BLaER1 treated with 17β-estradiol and CSF1 and Interleukin-3, amounts not matched to agents 10 nM and 100 nM (cell line): Measurements from ENCODE around the gene ZNF423.

Experiments
- H3K27ac ChIP-seq, 11 experiments: shearing (Covaris generic); formaldehyde crosslinking; 2 replicates each; pipeline ENCODE4 v1.8.1; 2022
- H3K27me3 ChIP-seq, 11 experiments: shearing (Covaris generic); formaldehyde crosslinking; 2 replicates each; pipeline ENCODE4 v1.8.1; 2022
- H3K36me3 ChIP-seq, 11 experiments: shearing (Covaris generic); formaldehyde crosslinking; 2 replicates each; pipeline ENCODE4 v1.8.1; 2022
- H3K4me1 ChIP-seq, 10 experiments: shearing (Covaris generic); formaldehyde crosslinking; 2 replicates each; pipeline ENCODE4 v1.8.1; 2022
- H3K4me2 ChIP-seq, 11 experiments: shearing (Covaris generic); formaldehyde crosslinking; 2 replicates each; pipeline ENCODE4 v1.8.1; 2022
- H3K4me3 ChIP-seq, 10 experiments: shearing (Covaris generic); formaldehyde crosslinking; 2 replicates each; pipeline ENCODE4 v1.8.1; 2022
- H3K9ac ChIP-seq, 11 experiments: shearing (Covaris generic); formaldehyde crosslinking; 2 replicates each; pipeline ENCODE4 v1.8.1; 2022
- H3K9me3 ChIP-seq, 11 experiments: shearing (Covaris generic); formaldehyde crosslinking; replicated peaks in 1 of 11; 2 replicates each; pipeline ENCODE4 v1.8.1; 2022
- H4K20me1 ChIP-seq, 11 experiments: shearing (Covaris generic); formaldehyde crosslinking; 2 replicates each; pipeline ENCODE4 v1.8.1; 2022
- Cebpa-rat ChIP-seq, 11 experiments: shearing (Covaris generic); IDR thresholded peaks; 2 replicates each; pipeline ENCODE4 v1.8.1; 2022

ZNF423 gene

GRCh38 chr16:49786926-49787557, 68.9 kb downstream of the ZNF423 start:
- Histone ChIP-seq H3K4me3 (no peak overlapping the region), H3K36me3 (peaks cover 0 to 6% (median 0%) of the 10 kb centered on the region in 11 experiments; a peak in 4 of 22 replicates), H3K27ac (no peak overlapping the region), H3K4me2 (no peak overlapping the region), H3K9me3 (no peaks in the 10 kb centered on the region), H3K4me1 (peaks cover 0 to 11% (median 1%) of the 10 kb centered on the region in 10 experiments; a peak in 14 of 20 replicates), H3K27me3 (no peaks in the 10 kb centered on the region), H4K20me1 (no peaks in the 10 kb centered on the region; a peak in 3 of 22 replicates), H3K9ac (no peak overlapping the region; a peak in 1 of 22 replicates)
- no peak for TF ChIP-seq Cebpa-rat (IDR thresholded peaks at IDR 0.05)

GRCh38 chr16:49785970-49786369, 69.9 kb downstream of the ZNF423 start:
- Histone ChIP-seq H4K20me1 (peaks cover 0 to 5% (median 0%) of the 10 kb centered on the region in 11 experiments; a peak in 3 of 22 replicates), H3K9ac (no peak overlapping the region), H3K9me3 (no peaks in the 10 kb centered on the region), H3K4me1 (peaks cover 0 to 7% (median 0%) of the 10 kb centered on the region in 10 experiments; a peak in 5 of 20 replicates), H3K36me3 (peaks cover 0 to 6% (median 0%) of the 10 kb centered on the region in 11 experiments; a peak in 4 of 22 replicates), H3K4me2 (no peak overlapping the region), H3K27ac (no peak overlapping the region), H3K4me3 (no peak overlapping the region), H3K27me3 (no peaks in the 10 kb centered on the region)
- TF ChIP-seq Cebpa-rat (IDR thresholded peaks at IDR 0.05): no peak

- no peak for TF ChIP-seq Cebpa-rat (IDR thresholded peaks at IDR 0.05)
- Histone ChIP-seq H3K36me3 (peaks cover 0 to 4% (median 0%) of the 10 kb centered on the region in 11 experiments; a peak in 3 of 22 replicates), H3K27me3 (no peaks in the 10 kb centered on the region), H3K4me1 (peaks cover 0 to 41% (median 32%) of the 10 kb centered on the region in 10 experiments; a peak in 17 of 20 replicates), H4K20me1 (peaks cover 0 to 15% (median 5%) of the 10 kb centered on the region in 11 experiments; a peak in 5 of 22 replicates), H3K27ac (no peak overlapping the region), H3K9ac (no peak overlapping the region), H3K9me3 (no peaks in the 10 kb centered on the region), H3K4me3 (no peak overlapping the region), H3K4me2 (no peak overlapping the region)
Measured at GRCh38 chr16:49782405-49782804, 73.5 kb downstream of the ZNF423 start.

GRCh38 chr16:49781401-49781800, 74.5 kb downstream of the ZNF423 start:
- H3K9me3 ChIP-seq: no peaks in the 10 kb centered on the region
- no peaks in the 10 kb centered on the region for H3K27me3 ChIP-seq
- H3K4me3 ChIP-seq: no peak overlapping the region
- no peak overlapping the region for H3K4me2 ChIP-seq
- no peak overlapping the region for H3K9ac ChIP-seq
- peaks cover 0 to 22% (median 5%) of the 10 kb centered on the region in 11 experiments; a peak in 6 of 22 replicates for H4K20me1 ChIP-seq
- H3K27ac ChIP-seq: no peak overlapping the region
- TF ChIP-seq Cebpa-rat (IDR thresholded peaks at IDR 0.05): no peak
- H3K4me1 ChIP-seq: peaks cover 0 to 50% (median 41%) of the 10 kb centered on the region in 10 experiments; a peak in 17 of 20 replicates
- H3K36me3 ChIP-seq: peaks cover 0 to 4% (median 0%) of the 10 kb centered on the region in 11 experiments; a peak in 3 of 22 replicates

- Histone ChIP-seq H3K27me3 (no peaks in the 10 kb centered on the region), H3K4me1 (peaks cover 0 to 60% (median 49%) of the 10 kb centered on the region in 10 experiments; a peak in 17 of 20 replicates), H3K9ac (no peak overlapping the region), H3K4me2 (peak overlapping the region in 9 of 11 experiments; percentile 15 to 68 (median 57); a peak in 17 of 22 replicates), H3K27ac (no peak overlapping the region), H3K9me3 (no peaks in the 10 kb centered on the region), H3K36me3 (peaks cover 0 to 4% (median 0%) of the 10 kb centered on the region in 11 experiments; a peak in 2 of 22 replicates), H3K4me3 (no peak overlapping the region), H4K20me1 (peaks cover 0 to 22% (median 6%) of the 10 kb centered on the region in 11 experiments; a peak in 6 of 22 replicates)
- no peak for TF ChIP-seq Cebpa-rat (IDR thresholded peaks at IDR 0.05)
Measured at GRCh38 chr16:49780433-49780832, 75.5 kb downstream of the ZNF423 start.

- no peak for TF ChIP-seq Cebpa-rat (IDR thresholded peaks at IDR 0.05)
- Histone ChIP-seq H3K36me3 (peaks cover 0 to 4% (median 0%) of the 10 kb centered on the region in 11 experiments; a peak in 2 of 22 replicates), H3K27ac (no peak overlapping the region), H3K4me2 (peak overlapping the region in 9 of 11 experiments; percentile 15 to 68 (median 57); a peak in 17 of 22 replicates), H4K20me1 (peaks cover 0 to 22% (median 6%) of the 10 kb centered on the region in 11 experiments; a peak in 6 of 22 replicates), H3K4me1 (peaks cover 0 to 62% (median 49%) of the 10 kb centered on the region in 10 experiments; a peak in 17 of 20 replicates), H3K4me3 (no peak overlapping the region), H3K9me3 (no peaks in the 10 kb centered on the region), H3K27me3 (no peaks in the 10 kb centered on the region), H3K9ac (no peak overlapping the region)
Measured at GRCh38 chr16:49779979-49780378, 75.9 kb downstream of the ZNF423 start.

- H3K27ac ChIP-seq: no peak overlapping the region
- peaks cover 0 to 29% (median 6%) of the 10 kb centered on the region in 11 experiments; a peak in 6 of 22 replicates for H4K20me1 ChIP-seq
- peaks cover 6 to 69% (median 56%) of the 10 kb centered on the region in 10 experiments for H3K4me1 ChIP-seq
- H3K36me3 ChIP-seq: no peaks in the 10 kb centered on the region
- no peaks in the 10 kb centered on the region for H3K27me3 ChIP-seq
- TF ChIP-seq Cebpa-rat (IDR thresholded peaks at IDR 0.05): no peak
- no peaks in the 10 kb centered on the region for H3K9me3 ChIP-seq
- H3K9ac ChIP-seq: no peak overlapping the region
- H3K4me2 ChIP-seq: peak overlapping the region in 8 of 11 experiments; percentile 1 to 51 (median 35); a peak in 13 of 22 replicates
- H3K4me3 ChIP-seq: no peak overlapping the region
Measured at GRCh38 chr16:49778202-49778930, 77.5 kb downstream of the ZNF423 start.

GRCh38 chr16:49776734-49777133, 79.2 kb downstream of the ZNF423 start:
- Histone ChIP-seq H3K4me2 (peak overlapping the region in 10 of 11 experiments; percentile 39 to 69 (median 58); a peak in 17 of 22 replicates), H3K9me3 (no peaks in the 10 kb centered on the region), H3K9ac (peak overlapping the region in 3 of 11 experiments; percentile 4 to 34 (median 15); a peak in 1 of 22 replicates), H3K27me3 (no peaks in the 10 kb centered on the region), H3K4me3 (no peak overlapping the region), H3K36me3 (no peaks in the 10 kb centered on the region), H3K4me1 (peaks cover 6 to 64% (median 53%) of the 10 kb centered on the region in 10 experiments), H4K20me1 (peaks cover 0 to 29% (median 6%) of the 10 kb centered on the region in 11 experiments; a peak in 6 of 22 replicates), H3K27ac (0 out of 22 replicates have a peak overlapping the region, but pooled peaks of 2 of the 11 experiments have one; percentile 57 to 58)
- TF ChIP-seq Cebpa-rat (IDR thresholded peaks at IDR 0.05): no peak
